OCI-LY7 (cell line): Measurements from ENCODE around the gene INPP5F. TPM values are rescaled to one million over a fixed set of nuclear protein-coding genes. Genes with fewer than 3 reads are reported as not detected.

Source experiments
- BruUV-seq: library from RNA; stranded (reverse); fragments of 400-500 nt; replicated peaks from 2 replicates; lab custom pipeline; 2021; lab: Mats Ljungman, UMichigan
- CTCF ChIA-PET: fragments of 300-600 bp; sonication (Branson Sonifier 250); formaldehyde crosslinking; loops from one replicate; lab custom pipeline; 2022; ENCODE audit warnings: antibody characterized with exemption; ENCODE audit not compliant: unreplicated experiment; lab: Charles Lee
- POLR2A ChIA-PET: fragments of 300-600 bp; sonication (Branson Sonifier 250); formaldehyde crosslinking; loops from one replicate; lab custom pipeline; 2022; ENCODE audit warnings: antibody characterized with exemption; lab: Charles Lee
- DNase-seq: peaks from one replicate; pipeline ENCODE4 v3.0.0-alpha.2; 2015; ENCODE audit warnings: low spot score
- H2AFZ ChIP-seq: fragments of 200-600 bp; sonication (generic), shearing (Covaris generic); 2 replicates; pipeline ENCODE4 v1.6.1; 2014; ENCODE audit warnings: mild to moderate bottlenecking, antibody characterized with exemption, low read length, moderate library complexity
- H3K27ac ChIP-seq: fragments of 200-600 bp; sonication (generic); 2 replicates; pipeline ENCODE4 v1.5.1; 2014; ENCODE audit warnings: mixed run types, low read depth, mild to moderate bottlenecking, moderate library complexity, low read length, inconsistent platforms; ENCODE audit not compliant: poor library complexity, severe bottlenecking
- H3K36me3 ChIP-seq: fragments of 200-600 bp; sonication (generic); 2 replicates; pipeline ENCODE4 v1.6.1; 2014; ENCODE audit warnings: mild to moderate bottlenecking, antibody characterized with exemption, low read length, moderate library complexity, mixed read lengths; ENCODE audit not compliant: insufficient read depth
- H3K4me1 ChIP-seq: fragments of 200-600 bp; sonication (generic); 2 replicates; pipeline ENCODE4 v1.5.1; 2014; ENCODE audit warnings: mild to moderate bottlenecking, low read length; ENCODE audit not compliant: insufficient read depth, poor library complexity, severe bottlenecking
- H3K4me2 ChIP-seq: fragments of 200-600 bp; sonication (generic); 2 replicates; pipeline ENCODE4 v1.6.1; 2014; ENCODE audit warnings: mild to moderate bottlenecking, low read length
- H3K4me3 ChIP-seq: fragments of 200-600 bp; sonication (generic); 2 replicates; pipeline ENCODE4 v1.5.1; 2014; ENCODE audit warnings: mild to moderate bottlenecking, low read depth, low read length; ENCODE audit not compliant: poor library complexity, severe bottlenecking
- H3K79me2 ChIP-seq: fragments of 200-600 bp; sonication (generic); 2 replicates; pipeline ENCODE4 v1.6.1; 2016; ENCODE audit warnings: low read depth, mild to moderate bottlenecking, low read length, moderate library complexity, mixed read lengths; ENCODE audit not compliant: insufficient read depth
- H3K9me2 ChIP-seq: fragments of 200-600 bp; sonication (generic); 2 replicates; pipeline ENCODE4 v1.6.1; 2016; ENCODE audit warnings: mild to moderate bottlenecking, low read length, mixed read lengths; ENCODE audit not compliant: insufficient read depth
- H3K9me3 ChIP-seq: fragments of 200-600 bp; sonication (generic); 2 replicates; pipeline ENCODE4 v1.6.1; 2014; ENCODE audit warnings: mild to moderate bottlenecking, mixed run types, low read length, mixed read lengths
- H4K20me1 ChIP-seq: fragments of 200-600 bp; sonication (generic); 2 replicates; pipeline ENCODE4 v1.6.1; 2014; ENCODE audit warnings: mild to moderate bottlenecking, antibody characterized with exemption, low read length, moderate library complexity, mixed read lengths; ENCODE audit not compliant: insufficient read depth
- CTCF ChIP-seq: fragments of 200-600 bp; sonication (generic); conservative IDR thresholded peaks from 2 replicates; pipeline ENCODE4 v1.5.1; 2014; ENCODE audit warnings: mild to moderate bottlenecking, antibody characterized with exemption, low read length, moderate library complexity, mixed read lengths
- EZH2phosphoT487 ChIP-seq: fragments of 200-600 bp; sonication (generic); IDR thresholded peaks from 2 replicates; pipeline ENCODE4 v1.6.1; 2018; ENCODE audit warnings: low read depth, borderline replicate concordance, mild to moderate bottlenecking, mixed run types, antibody characterized with exemption, low read length, moderate library complexity, mixed read lengths
- intact Hi-C: fragments of 100-400 bp; cut with micrococcal nuclease; formaldehyde crosslinking; loops from one replicate; pipeline ENCODE4 v1.10.0; 2022; ENCODE audit not compliant: unreplicated experiment
- total RNA-seq, 2 experiments: library from RNA; depleted of rRNA in 1 of 2; stranded (reverse); fragments of >200 nt in 1 of 2; shearing (Covaris generic) in 1 of 2; gene quantifications; 2 replicates each; pipeline ENCODE4 v1.2.3, GENCODE V29; 2014 to 2022

The INPP5F gene
- total RNA-seq, 2 experiments from 2014 or later = 6.2 to 12.8 TPM

- ChIA-PET CTCF (no interaction called here), POLR2A (no interaction called here)
- no peaks in the 10 kb centered on the region for H3K79me2 ChIP-seq
- no TSS peak for BruUV-seq
- no peaks in the 10 kb centered on the region for H3K4me1 ChIP-seq
- no peaks in the 10 kb centered on the region for H3K9me2 ChIP-seq
- no peaks in the 10 kb centered on the region for H3K36me3 ChIP-seq
- no peak overlapping the region for H3K4me2 ChIP-seq
- TF ChIP-seq EZH2phosphoT487 = no peak
- DNase-seq = no peak
- H3K27ac ChIP-seq = no peak overlapping the region
- no peak overlapping the region for H3K4me3 ChIP-seq
- intact Hi-C loops = loop anchor here (5.0 kb wide), 1 partner anchor 34 kb away; no protein-coding TSS in a partner anchor
- H2AFZ ChIP-seq = no peak overlapping the region
- H3K9me3 ChIP-seq = no peaks in the 10 kb centered on the region
- no peaks in the 10 kb centered on the region for H4K20me1 ChIP-seq
Observed at GRCh38 chr10:119801176-119801575, 75.3 kb downstream of the INPP5F start.

- TF ChIP-seq CTCF = no peak
- no peak for TF ChIP-seq EZH2phosphoT487
- no peaks in the 10 kb centered on the region for H3K9me3 ChIP-seq
- H3K4me2 ChIP-seq = no peak overlapping the region
- no peaks in the 10 kb centered on the region for H4K20me1 ChIP-seq
- ChIA-PET POLR2A (interaction anchor here (0.9 to 1.2 kb wide), 2 partner anchors 23 to 37 kb away, joined by 3 read pairs; no protein-coding TSS in a partner anchor), CTCF (no interaction called here)
- H3K9me2 ChIP-seq = no peaks in the 10 kb centered on the region
- DNase-seq = no peak
- no TSS peak for BruUV-seq
- no peaks in the 10 kb centered on the region for H3K36me3 ChIP-seq
- H2AFZ ChIP-seq = no peak overlapping the region
- H3K27ac ChIP-seq = no peak overlapping the region
- H3K79me2 ChIP-seq = no peaks in the 10 kb centered on the region
- H3K4me1 ChIP-seq = no peaks in the 10 kb centered on the region
- intact Hi-C loops = loop anchor here (5.0 kb wide), 1 partner anchor 35 kb away; no protein-coding TSS in a partner anchor
- no peak overlapping the region for H3K4me3 ChIP-seq
Observed at GRCh38 chr10:119801998-119802538, 76.2 kb downstream of the INPP5F start.

GRCh38 chr10:119803264-119803663 lies 77.4 kb downstream of the INPP5F start:
- H3K36me3 ChIP-seq = no peaks in the 10 kb centered on the region
- no peaks in the 10 kb centered on the region for H3K79me2 ChIP-seq
- H4K20me1 ChIP-seq = no peaks in the 10 kb centered on the region
- intact Hi-C loops = loop anchor here (5.0 kb wide), 1 partner anchor 36 kb away; no protein-coding TSS in a partner anchor
- POLR2A ChIA-PET = interaction anchor here (0.9 to 1.2 kb wide), 3 partner anchors 24 to 691 kb away, joined by 3 to 6 read pairs (median 3); no protein-coding TSS in a partner anchor
- no peak overlapping the region for H3K27ac ChIP-seq
- H3K4me2 ChIP-seq = no peak overlapping the region
- no TSS peak for BruUV-seq
- no peak for DNase-seq
- CTCF ChIA-PET = no interaction called here
- H3K9me3 ChIP-seq = no peaks in the 10 kb centered on the region
- H3K4me3 ChIP-seq = no peak overlapping the region
- H3K4me1 ChIP-seq = no peaks in the 10 kb centered on the region
- H3K9me2 ChIP-seq = no peaks in the 10 kb centered on the region
- TF ChIP-seq CTCF (no peak), EZH2phosphoT487 (no peak)
- no peak overlapping the region for H2AFZ ChIP-seq
